Gastrocnemius medialis (tissue), 4 donors: Measurements from ENCODE around the gene LILRA2.

Experiments used
- POLR2A ChIP-seq, 2 donors: fragments of 450-650 bp; IDR thresholded peaks; one replicate each; pipeline ENCODE4 v1.6.1; 2017; ENCODE audit warnings: antibody characterized with exemption in 2 of 2, mild to moderate bottlenecking in 2 of 2, moderate library complexity in 2 of 2
- TF ChIP-seq, protein P1 (sequence below), 5 experiments: fragments of 450-650 bp in 3 of 5; fragments of 200-600 bp in 2 of 5; sonication (generic) in 2 of 5; IDR thresholded peaks in 4 of 5; conservative IDR thresholded peaks in 1 of 5; 1 replicate in 4 of 5; 2 replicates in 1 of 5; pipeline ENCODE4 v1.5.1; 2016 to 2019; ENCODE audit warnings: antibody characterized with exemption in 5 of 5, mild to moderate bottlenecking in 3 of 5, moderate library complexity in 3 of 5

GRCh38 chr19:54616821-54617560, 43.4 kb downstream of the LILRA2 start:
- TF ChIP-seq, protein P1, sequence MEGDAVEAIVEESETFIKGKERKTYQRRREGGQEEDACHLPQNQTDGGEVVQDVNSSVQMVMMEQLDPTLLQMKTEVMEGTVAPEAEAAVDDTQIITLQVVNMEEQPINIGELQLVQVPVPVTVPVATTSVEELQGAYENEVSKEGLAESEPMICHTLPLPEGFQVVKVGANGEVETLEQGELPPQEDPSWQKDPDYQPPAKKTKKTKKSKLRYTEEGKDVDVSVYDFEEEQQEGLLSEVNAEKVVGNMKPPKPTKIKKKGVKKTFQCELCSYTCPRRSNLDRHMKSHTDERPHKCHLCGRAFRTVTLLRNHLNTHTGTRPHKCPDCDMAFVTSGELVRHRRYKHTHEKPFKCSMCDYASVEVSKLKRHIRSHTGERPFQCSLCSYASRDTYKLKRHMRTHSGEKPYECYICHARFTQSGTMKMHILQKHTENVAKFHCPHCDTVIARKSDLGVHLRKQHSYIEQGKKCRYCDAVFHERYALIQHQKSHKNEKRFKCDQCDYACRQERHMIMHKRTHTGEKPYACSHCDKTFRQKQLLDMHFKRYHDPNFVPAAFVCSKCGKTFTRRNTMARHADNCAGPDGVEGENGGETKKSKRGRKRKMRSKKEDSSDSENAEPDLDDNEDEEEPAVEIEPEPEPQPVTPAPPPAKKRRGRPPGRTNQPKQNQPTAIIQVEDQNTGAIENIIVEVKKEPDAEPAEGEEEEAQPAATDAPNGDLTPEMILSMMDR (IDR thresholded peaks at IDR 0.05 in 4 of 5, conservative IDR thresholded peaks at IDR 0.05 in 1 of 5) = no peak
- TF ChIP-seq POLR2A (IDR thresholded peaks at IDR 0.05) = no peak
